Measurements from ENCODE around the gene MYT1. TPM values are rescaled to one million over a fixed set of nuclear protein-coding genes. Genes with fewer than 3 reads are reported as not detected.

Gene MYT1
- total and polyA plus RNA-seq, 2 of the 13 experiments (the other 11 are each of a cell fraction or from before 2014, with no cell fraction given): 0.58 to 2.5 TPM

DNA sequence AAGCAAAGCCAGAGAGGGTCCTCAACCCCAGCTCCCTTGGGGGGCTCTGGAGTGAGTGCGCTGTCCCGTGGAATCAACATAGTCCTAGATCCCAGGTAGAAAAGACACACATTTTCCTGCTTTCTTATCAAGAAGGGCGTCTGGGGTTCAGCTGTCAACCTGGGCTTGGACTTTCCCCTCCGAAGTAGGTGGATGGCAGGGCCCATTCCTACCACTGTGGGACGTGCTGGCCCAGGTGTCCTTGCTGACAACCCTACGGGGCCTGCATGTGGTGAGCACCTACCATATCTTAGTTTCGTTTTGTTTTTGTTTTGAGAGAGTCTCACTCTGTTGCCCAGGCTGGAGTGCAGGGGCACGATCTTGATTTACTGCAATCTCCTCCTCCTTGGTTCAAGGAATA, 42.4 kb downstream of the MYT1 start:
- H3K36me3 ChIP-seq (replicated peaks in 1 of 2; ENCODE audit: control insufficient read depth in 1 of 2, insufficient read depth in 2 of 2, low read length in 2 of 2): no peaks in the 10 kb centered on the region
- CTCF ChIA-PET (ENCODE audit: low intra/inter-chr PET ratio, low total read pairs): no interaction called here
- H4K20me1 ChIP-seq (ENCODE audit: insufficient read depth, low read length): no peaks in the 10 kb centered on the region
- peak overlapping the region; percentile 56 for H3K4me2 ChIP-seq (ENCODE audit: low read depth, low read length)
- in situ Hi-C loops (cut with HindIII; ENCODE audit: extremely low pct_ligation_motif_present, low pct_unique_long_range_greater_than_20kb) (loop anchor here (5.0 kb wide), 1 partner anchor 34 kb away; no protein-coding TSS in a partner anchor), intact Hi-C loops (cut with micrococcal nuclease; ENCODE audit: unreplicated experiment) (no loop called here)
- TF ChIP-seq MTF1 (CRISPR knock-in tag; IDR thresholded peaks at IDR 0.05) (no peak), ETV5 (CRISPR knock-in tag; IDR thresholded peaks at IDR 0.05; ENCODE audit: borderline replicate concordance) (no peak), SAP130 (CRISPR knock-in tag; IDR thresholded peaks at IDR 0.05; ENCODE audit: low read depth) (0 out of 2 replicates have a peak, but pooled peaks have one; percentile 34), SYNCRIP (IDR thresholded peaks at IDR 0.05; ENCODE audit: insufficient read depth, low read depth, low read length) (no peak), ZNF749 (CRISPR knock-in tag; IDR thresholded peaks at IDR 0.05; ENCODE audit: borderline replicate concordance) (no peak), MEIS2 (CRISPR knock-in tag; IDR thresholded peaks at IDR 0.05) (0 out of 2 replicates have a peak, but pooled peaks have one; percentile 52), ZNF253 (CRISPR knock-in tag; IDR thresholded peaks at IDR 0.05; ENCODE audit: borderline replicate concordance) (no peak), HNF4A (CRISPR knock-in tag; IDR thresholded peaks at IDR 0.05) (peak; percentile 44), IRF2 (CRISPR knock-in tag; IDR thresholded peaks at IDR 0.05) (0 out of 2 replicates have a peak, but pooled peaks have one; percentile 23), TEAD3 (CRISPR knock-in tag; optimal IDR thresholded peaks at IDR 0.05; ENCODE audit: borderline replicate concordance) (peak; percentile 98)
- TF ChIP-seq, protein P1, sequence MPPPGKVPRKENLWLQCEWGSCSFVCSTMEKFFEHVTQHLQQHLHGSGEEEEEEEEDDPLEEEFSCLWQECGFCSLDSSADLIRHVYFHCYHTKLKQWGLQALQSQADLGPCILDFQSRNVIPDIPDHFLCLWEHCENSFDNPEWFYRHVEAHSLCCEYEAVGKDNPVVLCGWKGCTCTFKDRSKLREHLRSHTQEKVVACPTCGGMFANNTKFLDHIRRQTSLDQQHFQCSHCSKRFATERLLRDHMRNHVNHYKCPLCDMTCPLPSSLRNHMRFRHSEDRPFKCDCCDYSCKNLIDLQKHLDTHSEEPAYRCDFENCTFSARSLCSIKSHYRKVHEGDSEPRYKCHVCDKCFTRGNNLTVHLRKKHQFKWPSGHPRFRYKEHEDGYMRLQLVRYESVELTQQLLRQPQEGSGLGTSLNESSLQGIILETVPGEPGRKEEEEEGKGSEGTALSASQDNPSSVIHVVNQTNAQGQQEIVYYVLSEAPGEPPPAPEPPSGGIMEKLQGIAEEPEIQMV (CRISPR knock-in tag; IDR thresholded peaks at IDR 0.05; ENCODE audit: low read depth): no peak
- TF ChIP-seq, protein P2, sequence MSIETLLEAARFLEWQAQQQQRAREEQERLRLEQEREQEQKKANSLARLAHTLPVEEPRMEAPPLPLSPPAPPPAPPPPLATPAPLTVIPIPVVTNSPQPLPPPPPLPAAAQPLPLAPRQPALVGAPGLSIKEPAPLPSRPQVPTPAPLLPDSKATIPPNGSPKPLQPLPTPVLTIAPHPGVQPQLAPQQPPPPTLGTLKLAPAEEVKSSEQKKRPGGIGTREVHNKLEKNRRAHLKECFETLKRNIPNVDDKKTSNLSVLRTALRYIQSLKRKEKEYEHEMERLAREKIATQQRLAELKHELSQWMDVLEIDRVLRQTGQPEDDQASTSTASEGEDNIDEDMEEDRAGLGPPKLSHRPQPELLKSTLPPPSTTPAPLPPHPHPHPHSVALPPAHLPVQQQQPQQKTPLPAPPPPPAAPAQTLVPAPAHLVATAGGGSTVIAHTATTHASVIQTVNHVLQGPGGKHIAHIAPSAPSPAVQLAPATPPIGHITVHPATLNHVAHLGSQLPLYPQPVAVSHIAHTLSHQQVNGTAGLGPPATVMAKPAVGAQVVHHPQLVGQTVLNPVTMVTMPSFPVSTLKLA (IDR thresholded peaks at IDR 0.05): no peak
- TF ChIP-seq, protein P3, sequence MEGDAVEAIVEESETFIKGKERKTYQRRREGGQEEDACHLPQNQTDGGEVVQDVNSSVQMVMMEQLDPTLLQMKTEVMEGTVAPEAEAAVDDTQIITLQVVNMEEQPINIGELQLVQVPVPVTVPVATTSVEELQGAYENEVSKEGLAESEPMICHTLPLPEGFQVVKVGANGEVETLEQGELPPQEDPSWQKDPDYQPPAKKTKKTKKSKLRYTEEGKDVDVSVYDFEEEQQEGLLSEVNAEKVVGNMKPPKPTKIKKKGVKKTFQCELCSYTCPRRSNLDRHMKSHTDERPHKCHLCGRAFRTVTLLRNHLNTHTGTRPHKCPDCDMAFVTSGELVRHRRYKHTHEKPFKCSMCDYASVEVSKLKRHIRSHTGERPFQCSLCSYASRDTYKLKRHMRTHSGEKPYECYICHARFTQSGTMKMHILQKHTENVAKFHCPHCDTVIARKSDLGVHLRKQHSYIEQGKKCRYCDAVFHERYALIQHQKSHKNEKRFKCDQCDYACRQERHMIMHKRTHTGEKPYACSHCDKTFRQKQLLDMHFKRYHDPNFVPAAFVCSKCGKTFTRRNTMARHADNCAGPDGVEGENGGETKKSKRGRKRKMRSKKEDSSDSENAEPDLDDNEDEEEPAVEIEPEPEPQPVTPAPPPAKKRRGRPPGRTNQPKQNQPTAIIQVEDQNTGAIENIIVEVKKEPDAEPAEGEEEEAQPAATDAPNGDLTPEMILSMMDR (CRISPR knock-in tag; IDR thresholded peaks at IDR 0.05): peak; percentile 55
- TF ChIP-seq, protein P4, sequence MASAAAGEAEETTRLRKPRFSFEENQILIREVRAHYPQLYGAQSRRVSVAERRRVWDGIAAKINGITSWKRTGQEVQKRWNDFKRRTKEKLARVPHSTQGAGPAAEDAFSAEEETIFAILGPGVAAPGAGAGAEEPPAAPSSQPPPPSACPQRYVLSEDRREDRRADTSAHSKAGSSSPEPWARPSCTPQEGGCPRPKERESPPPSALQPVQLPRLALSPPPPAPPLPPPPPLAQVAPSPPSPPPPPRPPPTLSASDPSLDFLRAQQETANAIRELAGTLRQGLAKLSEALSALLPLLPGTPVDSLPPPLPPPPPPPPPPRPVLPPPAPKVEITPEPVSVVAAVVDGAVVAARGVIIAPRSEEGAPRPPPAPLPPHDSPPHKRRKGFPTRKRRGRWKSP (CRISPR knock-in tag; IDR thresholded peaks at IDR 0.05): no peak
- H3K9me3 ChIP-seq (ENCODE audit: low read length): no peaks in the 10 kb centered on the region
- H3K27me3 ChIP-seq (ENCODE audit: control insufficient read depth in 1 of 2, insufficient read depth in 2 of 2, low read length in 2 of 2): peaks cover 36 to 91% of the 10 kb centered on the region in 2 experiments
- ATAC-seq (peak; percentile 9; the same call in 1 of the 3 replicates), DNase-seq (ENCODE audit: low spot score) (no peak), FAIRE-seq (no peak)
- 37% methylated on average over 8 of the region's 8 CpGs for WGBS (ENCODE audit: low lambda C conversion rate)
- POLR2A ChIA-PET: no interaction called here
- H3K4me3 ChIP-seq (replicated peaks in 1 of 3; ENCODE audit: insufficient read depth in 1 of 3, low read depth in 2 of 3, low read length in 3 of 3): no peak overlapping the region
- H2AFZ ChIP-seq (ENCODE audit: low read length): no peak overlapping the region
- H3K4me1 ChIP-seq (ENCODE audit: insufficient read depth, low read length): peaks cover 39% of the 10 kb centered on the region
- H3K27ac ChIP-seq (ENCODE audit: extremely low read length, insufficient read depth, low read length): no peak overlapping the region
- no peaks in the 10 kb centered on the region for H3K79me2 ChIP-seq (ENCODE audit: insufficient read depth, low read length)
- no TSS peak for BruUV-seq (replicated peaks)
- H3K9ac ChIP-seq (ENCODE audit: insufficient read depth, low read depth, low read length): no peak overlapping the region

Measured in HepG2 (cell line).